NCI-H1436 (cell line): ENCODE measurements around the gene MAPK6.
"Not testable (repeated sequence)": the region's sequence is repeated elsewhere in the genome, so short reads cannot be mapped to it uniquely, and the experiment has no call there.

Experiments
- DNase-seq: peaks from one replicate; lab custom pipeline; 2025; lab: John Stamatoyannopoulos, UW

MAPK6 gene

DNA sequence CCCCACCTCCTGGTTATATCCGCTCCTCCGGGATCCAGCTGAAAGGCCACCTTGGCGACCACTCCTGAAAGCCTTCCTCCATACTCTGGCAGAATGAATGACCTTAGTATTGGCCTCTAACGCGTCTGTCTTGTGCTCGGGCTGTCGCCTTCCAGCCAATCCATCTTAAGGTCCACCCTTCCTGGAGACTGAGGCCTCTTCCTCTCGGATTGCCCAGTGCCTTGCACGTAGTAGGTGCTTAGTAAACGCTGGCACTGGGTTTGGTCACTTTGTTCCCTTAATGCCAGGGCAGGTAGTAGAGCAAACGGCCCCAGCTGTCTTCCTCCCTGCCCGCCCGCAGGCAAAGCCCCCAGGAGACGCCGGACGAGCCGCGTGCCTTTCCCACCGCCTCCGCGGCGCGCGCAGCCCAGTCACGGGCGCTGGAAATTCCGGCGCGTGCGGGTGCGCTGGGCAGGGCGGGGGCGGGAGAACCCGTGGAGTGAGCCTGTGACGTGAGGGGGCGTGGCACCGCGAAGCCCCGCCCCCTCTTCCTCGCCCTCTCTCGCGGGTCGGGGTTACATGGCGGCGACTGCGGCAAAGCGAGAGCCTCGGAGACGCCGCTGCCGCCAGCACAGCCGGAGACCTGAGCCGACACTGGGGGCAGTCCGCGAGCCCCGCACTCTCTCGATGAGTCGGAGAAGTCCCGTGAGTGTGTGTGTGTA lies at the start of gene MAPK6:
TSS of gene MAPK6 (plus strand) at position 527 of the 701 bp plus-strand sequence. CDS start 27,242 bp downstream, outside the sequence.
- DNase-seq = peak; percentile 91

DNA sequence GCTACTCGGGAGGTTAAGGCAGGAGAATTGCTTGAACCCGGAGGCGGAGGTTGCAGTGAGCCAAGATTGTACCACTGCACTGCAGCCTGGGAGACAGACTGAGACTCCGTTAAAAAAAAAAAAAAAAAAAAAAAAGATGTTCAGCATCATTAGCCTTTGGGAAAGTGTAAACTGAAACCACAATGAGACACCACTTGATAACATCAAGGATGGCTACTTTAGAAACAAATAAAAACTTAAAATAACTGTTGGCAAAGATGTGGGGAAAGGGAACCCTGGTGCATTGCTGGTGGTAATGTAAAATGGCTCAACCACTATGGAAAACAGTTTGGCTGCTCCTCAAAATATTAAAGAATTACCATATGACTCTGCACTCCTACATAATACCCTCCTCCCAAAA lies 49.3 kb upstream of the MAPK6 start:
- DNase-seq = no peak

DNA sequence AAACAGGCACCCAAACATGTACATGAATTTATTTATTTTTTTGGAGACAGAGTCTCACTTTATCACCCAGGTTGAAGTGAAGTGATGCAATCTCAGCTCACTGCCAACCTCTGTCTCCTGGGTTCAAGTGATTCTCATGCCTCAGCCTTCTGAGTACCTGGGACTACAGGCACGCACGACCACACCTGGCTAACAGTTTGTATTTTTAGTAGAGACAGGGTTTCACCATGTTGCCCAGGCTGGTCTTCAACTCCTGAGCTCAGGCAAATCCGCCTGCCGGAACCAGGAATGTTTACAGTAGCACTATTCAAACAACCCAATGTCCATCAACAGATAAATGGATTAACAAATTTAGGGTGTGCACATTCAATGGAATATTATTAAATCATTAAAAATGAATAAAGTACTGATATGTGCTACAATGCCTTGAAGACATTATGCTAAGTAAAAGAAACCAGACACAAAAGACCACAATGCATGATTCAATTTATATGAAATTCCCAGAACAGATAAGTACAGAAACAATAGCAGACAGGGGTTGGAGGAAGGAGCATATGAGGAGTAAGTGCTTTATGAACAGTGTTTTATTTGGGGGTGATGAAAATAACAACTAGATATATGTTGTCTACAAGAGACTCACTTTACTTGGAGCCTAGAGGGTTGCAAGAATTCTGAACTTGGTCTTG lies 48.7 kb upstream of the MAPK6 start:
- DNase-seq = no peak

DNA sequence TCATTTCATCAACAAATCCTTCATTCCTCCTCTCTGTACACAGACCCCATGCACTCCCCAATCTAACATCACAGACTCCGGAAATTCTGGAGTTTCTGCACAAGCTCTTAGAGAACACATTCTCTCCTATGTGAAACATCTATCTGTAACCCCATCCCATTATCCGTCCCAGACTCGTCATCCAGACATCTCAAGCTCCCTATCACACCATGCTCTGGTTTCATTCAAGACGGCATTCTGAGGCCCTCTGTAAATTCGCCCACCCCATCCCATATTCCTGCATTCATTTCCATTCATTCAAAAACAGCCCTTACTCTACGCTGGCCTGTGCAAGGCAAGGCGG lies 48.0 kb upstream of the MAPK6 start:
- no peak for DNase-seq

DNA sequence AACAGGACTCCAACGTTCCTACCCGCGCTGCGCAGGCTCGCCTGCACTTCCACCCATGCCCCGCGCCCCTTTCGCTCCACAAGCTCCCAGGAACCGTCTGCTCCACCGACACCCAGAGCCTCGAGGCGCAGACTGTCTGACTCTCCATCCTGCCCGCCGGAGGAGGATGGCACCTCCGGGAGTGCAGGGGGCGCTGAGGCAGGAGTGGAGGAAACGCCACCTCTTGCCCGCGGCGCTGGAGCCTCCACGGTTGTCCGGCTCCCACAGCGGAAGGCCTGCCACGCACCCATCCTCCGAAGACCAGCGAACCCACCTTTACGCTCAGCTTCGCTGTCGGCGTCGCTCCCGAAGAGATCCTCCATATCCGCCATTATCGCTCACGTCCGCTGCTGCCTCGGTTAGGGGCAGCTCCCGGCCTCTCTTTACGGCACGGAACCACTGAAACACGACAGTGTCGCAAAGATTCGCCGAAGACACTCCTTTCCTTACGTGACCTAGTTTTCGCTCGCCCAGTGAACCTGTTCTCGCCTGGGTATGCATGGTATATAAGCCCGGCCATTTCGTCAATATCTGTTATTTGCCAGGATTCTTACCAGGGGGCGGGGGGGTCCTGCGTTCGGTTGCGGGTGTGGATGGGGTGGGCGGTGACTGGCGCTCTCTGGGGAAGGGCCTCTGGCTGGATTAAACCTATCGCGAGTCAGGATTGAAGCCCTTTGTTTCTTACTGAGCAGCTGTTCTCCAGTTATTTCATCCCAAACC lies 47.5 kb upstream of the MAPK6 start, which contains the start of gene LEO1:
TSS of gene LEO1 (minus strand) at position 404 of the 759 bp plus-strand sequence. CDS start at position 371, 33 bp downstream.
- peak; percentile 97 for DNase-seq

DNA sequence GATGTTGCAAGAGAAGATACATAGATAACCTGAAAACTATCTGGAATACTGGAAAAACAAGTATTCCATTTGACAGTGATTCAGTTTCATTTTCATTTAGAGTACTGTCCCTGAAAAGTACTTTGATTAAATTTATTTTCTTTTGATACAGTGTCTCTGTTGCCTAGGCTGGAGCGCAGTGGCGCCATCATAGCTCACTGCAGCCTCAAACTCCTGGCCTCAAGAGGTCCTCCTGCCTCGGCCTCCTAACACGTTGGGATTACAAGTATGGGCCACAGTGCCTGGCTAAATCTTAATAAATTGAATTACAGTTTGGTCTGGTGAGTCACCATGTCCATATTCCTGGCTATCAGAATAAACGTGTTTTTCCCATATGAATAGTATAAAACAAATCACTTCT lies 45.8 kb upstream of the MAPK6 start:
- no peak for DNase-seq

DNA sequence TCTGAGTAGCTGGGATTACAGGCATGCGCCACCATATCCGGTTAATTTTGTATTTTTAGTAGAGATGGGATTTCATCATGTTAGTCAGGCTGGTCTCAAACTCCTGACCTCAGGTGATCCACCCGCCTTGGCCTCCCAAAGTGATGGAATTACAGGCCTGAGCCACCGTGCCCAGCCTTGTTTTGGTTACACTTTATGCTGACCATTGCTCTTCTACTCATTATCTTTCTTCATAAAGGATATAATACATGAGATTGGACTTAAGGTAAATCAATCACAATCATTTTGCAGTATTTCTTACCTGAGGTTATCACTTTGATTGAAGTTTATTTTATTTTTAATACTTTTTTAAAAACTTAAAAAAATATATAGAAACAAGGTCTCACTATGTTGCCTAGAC lies 45.2 kb upstream of the MAPK6 start:
- no peak for DNase-seq

DNA sequence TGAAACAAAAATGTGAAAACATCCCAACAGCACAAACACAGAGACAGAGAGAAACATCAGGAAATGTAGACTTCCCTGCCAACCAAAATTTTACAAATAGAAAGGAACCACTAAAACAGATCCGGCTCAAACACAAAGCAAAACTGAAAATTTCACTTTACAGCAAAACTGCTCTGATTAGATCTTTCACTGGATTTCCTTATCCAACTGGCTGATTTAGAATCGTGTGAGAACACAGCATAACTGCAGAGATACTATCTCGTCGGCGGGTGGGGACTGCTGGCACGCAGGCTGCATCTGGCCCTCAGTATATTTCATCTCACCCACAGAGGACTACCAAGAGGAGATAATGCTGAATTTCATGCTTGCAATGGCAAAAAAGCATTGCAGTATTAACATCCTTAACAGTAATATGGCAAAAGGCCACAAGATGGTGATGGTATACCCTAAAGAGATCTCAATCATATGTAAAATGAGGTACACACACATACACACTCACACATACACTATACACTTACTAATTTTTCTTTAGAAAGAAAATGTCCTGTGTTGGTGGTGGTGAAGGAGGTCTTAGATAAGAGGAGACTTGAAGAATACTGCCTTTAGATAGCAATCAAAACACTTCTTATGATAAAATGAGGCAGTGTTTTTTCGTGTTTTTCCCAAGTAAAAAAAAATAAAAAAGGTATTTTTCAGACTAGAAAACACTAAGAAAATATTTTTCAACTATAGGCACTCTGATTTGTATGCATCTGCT lies 36.8 kb upstream of the MAPK6 start:
- peak; percentile 13 for DNase-seq

DNA sequence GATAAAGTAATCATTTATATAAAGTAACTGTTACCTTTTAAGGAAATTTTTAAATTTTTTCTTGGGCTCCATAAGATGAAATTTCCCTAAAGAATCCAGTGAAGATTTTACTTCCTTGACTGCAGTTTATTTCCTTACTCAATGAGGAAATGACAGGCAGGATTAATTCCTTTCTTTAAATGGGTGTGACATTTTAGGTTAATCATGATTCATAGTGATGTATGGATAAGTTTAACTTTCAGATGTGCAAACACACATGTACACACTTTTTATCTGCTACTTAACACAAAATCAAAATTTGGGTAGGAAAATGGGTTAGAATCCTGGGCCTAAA lies 36.3 kb upstream of the MAPK6 start:
- DNase-seq = no peak

DNA sequence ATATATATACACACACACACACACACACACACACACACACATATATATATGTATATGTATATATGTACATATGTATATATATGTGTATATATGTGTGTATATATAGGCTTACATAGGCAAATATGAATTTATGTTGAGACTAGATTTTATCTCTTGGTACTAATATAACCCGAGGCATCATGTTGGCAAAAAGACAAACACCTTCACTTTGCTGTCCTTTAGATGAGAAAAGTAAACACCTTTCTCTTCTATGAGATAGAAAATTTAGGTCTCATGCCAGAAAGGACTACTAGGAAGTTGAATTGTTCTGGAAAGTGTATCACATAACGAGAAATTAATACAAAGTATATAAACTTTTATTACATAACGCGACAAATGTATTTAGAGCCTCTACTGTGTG lies 27.9 kb upstream of the MAPK6 start:
- no peak for DNase-seq

DNA sequence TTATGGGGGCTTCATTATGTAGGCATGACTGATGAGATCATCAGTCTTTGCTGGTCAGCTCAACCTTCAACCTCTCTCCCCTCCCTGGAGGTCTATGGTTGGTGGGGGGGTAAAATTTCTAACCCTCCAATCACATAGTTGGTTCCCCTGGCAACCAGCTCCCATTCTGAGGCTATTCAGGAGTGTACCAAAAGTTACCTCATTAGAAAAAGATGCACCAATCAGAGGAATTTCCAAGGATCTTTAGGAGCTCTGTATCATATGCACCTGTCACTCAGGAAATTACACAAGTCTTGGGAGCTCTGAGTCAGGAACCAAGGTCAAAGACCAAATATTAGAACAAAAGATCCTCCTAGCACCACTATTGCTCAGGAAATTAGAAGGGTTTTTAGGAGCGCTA lies 26.1 kb upstream of the MAPK6 start:
- no peak for DNase-seq

DNA sequence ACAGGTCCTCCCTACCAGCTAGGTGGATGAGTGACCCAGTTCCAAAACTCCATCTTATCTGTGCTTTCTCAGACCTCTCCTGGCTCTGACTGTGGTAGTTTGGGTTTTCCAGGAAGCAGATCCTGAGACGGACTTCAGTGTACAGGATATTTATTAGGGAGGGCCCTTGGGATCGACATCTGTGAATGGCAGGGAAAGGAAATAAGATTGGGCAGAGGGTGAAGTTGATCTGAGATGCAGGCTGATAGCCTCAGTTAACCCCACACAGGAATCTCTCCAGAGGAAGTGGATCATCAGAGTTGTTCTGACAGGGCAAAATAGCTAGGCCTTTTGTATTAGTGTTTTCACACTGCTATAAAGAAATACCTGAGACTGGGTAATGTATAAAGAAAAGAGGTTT lies 16.7 kb upstream of the MAPK6 start:
- no peak for DNase-seq

DNA sequence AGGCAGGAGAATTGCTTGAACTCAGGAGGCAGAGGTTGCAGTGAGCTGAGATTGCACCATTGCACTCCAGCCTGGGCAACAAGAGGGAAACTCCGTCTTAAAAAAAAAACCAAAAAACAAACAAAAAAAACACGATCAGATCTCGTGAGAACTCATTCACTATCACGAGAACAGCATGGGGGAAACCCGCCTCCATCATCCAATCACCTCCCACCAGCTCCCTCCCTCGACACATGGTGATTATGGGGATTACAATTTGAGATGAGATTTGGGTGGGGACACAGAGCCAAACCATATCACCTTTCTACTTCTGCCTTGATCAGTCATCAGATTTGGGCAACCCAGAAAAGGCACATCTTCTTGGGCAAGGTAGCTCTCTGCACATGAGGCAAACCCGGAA lies 15.9 kb upstream of the MAPK6 start:
- not testable (repeated sequence) for DNase-seq

DNA sequence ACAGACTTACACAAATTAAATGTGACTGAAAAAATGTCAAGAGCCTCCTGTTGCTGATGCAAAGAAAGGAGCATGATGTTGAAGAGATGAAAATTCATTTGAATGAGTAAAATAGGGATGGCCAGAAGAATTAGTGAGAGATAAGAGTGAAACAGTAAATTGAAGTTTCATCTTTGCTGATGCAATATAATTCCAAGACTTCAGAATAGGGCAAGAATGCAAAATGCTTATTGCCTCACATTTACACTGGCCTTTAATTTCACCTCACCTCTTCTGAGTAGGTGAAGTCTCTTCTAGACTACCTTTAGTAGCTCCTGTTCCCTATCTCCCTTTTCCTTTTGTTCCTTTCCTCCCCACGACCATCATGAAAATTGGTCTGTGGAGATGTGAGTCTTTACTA lies 15.3 kb upstream of the MAPK6 start:
- no peak for DNase-seq

DNA sequence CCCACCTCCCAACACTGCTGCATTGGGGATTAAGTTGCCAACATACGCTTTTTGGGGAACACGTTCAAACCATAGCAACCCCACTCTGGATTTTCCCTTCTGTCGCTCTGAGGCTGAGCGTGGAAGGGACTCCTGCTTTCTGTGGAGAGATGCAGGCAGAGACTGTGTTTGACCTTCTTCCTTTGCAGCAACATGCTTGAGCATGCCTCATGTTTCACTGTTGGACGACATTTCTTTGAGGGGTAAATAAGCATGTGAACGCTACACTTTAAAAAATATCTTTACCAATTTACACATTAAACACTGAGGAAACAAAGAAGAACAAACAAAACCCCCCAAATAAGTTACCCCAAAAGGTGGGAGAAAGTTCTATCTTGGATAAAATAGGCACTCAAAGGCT lies 14.2 kb upstream of the MAPK6 start:
- DNase-seq = no peak

DNA sequence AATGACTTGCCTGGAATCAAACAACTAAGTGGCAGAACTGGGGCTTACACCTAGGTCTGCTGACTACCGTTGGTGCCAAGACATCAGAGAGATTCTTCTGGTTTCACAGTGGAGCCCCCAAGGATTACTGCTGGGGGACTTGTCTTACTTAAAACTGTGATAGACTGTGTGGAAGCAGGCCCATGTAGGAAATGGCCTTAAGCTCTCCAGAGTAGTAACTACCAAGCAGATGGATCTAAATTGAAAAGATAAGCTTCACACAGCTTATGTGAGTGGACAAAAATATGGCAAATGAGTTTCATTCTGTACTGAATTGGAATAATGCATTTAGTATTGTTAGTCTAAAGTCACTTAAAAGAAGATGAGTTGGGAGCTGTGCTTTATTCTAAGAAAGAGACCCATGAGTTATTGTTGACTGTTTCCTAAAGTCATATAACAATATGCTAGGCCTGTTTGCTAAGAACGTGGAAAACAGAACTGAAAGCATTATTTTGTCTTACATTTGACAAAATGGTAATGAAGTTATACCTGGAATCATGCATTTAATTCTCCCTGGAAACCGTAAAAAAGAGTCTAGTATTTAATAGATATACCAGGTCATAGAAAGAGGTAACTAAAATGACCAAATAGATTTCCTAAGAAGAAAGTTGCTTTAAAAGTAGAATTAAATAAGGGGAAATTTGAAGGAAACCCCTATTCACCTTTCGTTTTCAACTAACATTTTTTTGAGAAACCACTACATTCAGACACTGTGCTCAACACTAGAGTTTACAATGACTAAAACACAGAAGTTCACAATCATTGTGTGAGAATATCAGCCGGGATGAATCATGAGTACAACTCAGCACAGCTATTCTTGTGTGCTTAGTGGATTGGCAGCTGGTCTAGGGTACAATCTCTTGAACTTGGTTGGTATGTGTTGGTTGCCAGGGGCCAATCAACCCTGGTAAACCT lies 13.0 kb upstream of the MAPK6 start:
- DNase-seq = no peak

DNA sequence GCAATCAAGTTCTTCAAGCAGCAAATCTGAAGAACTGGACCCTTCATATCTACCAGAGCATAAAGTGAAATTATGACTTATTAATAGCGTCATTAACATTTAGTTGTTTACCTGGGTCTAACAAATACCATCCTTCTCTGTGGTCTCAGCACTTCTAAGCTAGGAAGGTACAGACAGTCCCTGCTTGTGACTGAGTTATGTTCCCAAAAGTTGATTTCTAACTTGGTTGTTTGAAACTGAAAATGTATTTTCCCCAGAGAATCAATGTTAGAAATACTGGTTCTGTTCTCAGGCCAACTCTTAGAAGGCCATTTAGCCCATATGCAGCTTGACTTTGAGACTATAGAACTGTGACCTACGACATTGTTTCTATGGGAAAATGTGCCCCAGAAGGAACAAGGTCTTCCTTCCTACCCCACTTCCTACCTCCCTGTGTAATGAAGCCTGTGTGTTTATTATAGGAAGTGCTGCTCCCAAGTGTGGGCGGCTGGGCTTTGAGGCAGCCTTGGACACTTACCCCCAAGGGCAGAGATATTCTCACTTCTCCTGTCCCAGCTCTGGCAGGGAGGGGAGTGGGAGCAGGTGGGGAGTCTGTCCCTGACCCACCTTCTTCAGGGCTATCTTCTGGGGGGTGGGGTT lies 12.2 kb upstream of the MAPK6 start:
- DNase-seq = no peak

DNA sequence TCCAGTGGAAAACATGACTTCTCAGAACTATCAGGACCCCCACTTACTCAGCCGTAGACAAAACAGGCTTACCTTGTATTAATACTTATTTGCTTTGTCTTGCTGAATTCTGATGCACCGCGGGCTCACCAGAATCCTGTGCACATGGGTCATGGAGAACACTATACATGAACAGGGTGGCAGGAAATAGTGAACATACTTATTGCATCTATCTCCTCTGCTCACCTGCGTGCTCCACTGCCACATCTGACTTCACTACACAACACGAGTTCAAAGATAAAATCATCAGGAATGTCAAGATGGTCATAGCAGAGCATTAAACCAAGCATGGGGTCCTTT lies 10.7 kb upstream of the MAPK6 start:
- no peak for DNase-seq

DNA sequence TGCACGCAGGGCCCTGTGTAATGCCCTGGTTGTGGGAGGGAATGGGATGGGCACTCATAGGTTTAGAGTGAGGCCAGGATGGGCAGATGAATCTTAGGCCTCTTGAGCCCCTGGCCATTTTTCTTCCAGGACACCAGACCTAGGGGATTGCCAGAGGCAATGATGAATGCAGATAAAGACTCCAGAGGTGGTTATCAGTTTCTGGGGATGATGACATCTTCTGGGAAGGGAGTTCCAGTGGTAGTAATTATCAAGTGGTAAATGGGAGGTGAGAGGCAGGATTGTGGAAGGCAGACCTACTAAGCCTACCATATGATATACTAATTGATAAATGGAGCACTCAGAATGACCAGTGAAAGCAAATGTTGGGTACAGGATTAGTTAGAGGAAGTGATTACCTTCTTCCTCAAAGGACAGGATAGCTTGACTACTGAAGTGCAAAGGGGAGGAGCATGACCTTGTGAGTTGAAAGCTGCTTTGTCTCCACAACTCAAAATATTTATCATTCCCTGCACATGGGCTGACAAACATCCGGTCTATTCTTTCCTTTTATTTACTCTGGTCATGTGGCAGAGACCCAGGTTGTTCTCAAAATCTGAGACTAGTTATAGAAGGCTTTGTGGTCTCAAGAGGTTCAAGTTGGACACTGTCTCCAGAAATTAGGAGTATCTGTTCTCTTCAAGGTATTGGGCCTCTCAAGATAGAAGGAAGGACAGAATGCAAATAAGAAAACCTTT lies 10.2 kb upstream of the MAPK6 start:
- no peak for DNase-seq
